Smooth muscle cell (in vitro differentiated cells): Measurements from ENCODE around the gene CNP. TPM values are rescaled to one million over a fixed set of nuclear protein-coding genes. Genes with fewer than 3 reads are reported as not detected.
"Not testable (repeated sequence)": the region's sequence is repeated elsewhere in the genome, so short reads cannot be mapped to it uniquely, and the experiment has no call there.

Source experiments
- DNase-seq: peaks from one replicate; lab custom pipeline; 2025; ENCODE audit not compliant: unreplicated experiment; lab: John Stamatoyannopoulos, UW
- H2AFZ ChIP-seq: fragments of 200-600 bp; sonication (generic); 2 replicates; pipeline ENCODE4 v1.6.0; 2016; ENCODE audit warnings: antibody characterized with exemption, low read depth, mild to moderate bottlenecking
- H3F3A ChIP-seq: fragments of 200-600 bp; sonication (generic); 2 replicates; pipeline ENCODE4 v1.6.0; 2017; ENCODE audit warnings: antibody characterized with exemption, low read depth
- H3K27ac ChIP-seq: fragments of 200-600 bp; sonication (generic); 2 replicates; pipeline ENCODE4 v1.5.1; 2016; ENCODE audit warnings: low read depth, mild to moderate bottlenecking
- H3K27me3 ChIP-seq: fragments of 200-600 bp; sonication (generic); 2 replicates; pipeline ENCODE4 v1.6.1; 2016; ENCODE audit warnings: low read depth, mild to moderate bottlenecking
- H3K36me3 ChIP-seq: fragments of 200-600 bp; sonication (generic); 2 replicates; pipeline ENCODE4 v1.5.1; 2016; ENCODE audit warnings: low read depth
- H3K4me1 ChIP-seq: fragments of 200-600 bp; sonication (generic); 2 replicates; pipeline ENCODE4 v1.5.1; 2016; ENCODE audit warnings: low read depth
- H3K4me2 ChIP-seq: fragments of 200-600 bp; sonication (generic); 2 replicates; pipeline ENCODE4 v1.6.0; 2016; ENCODE audit warnings: mild to moderate bottlenecking
- H3K4me3 ChIP-seq: fragments of 200-600 bp; sonication (generic); 2 replicates; pipeline ENCODE4 v1.5.1; 2016; ENCODE audit warnings: mild to moderate bottlenecking
- H3K79me2 ChIP-seq: fragments of 200-600 bp; sonication (generic); 2 replicates; pipeline ENCODE4 v1.6.0; 2016; ENCODE audit warnings: low read depth, mild to moderate bottlenecking
- H3K9ac ChIP-seq: fragments of 200-600 bp; sonication (generic); 2 replicates; pipeline ENCODE4 v1.6.0; 2016; ENCODE audit warnings: low read depth
- H3K9me3 ChIP-seq: fragments of 200-600 bp; sonication (generic); replicated peaks from 2 replicates; pipeline ENCODE4 v1.5.1; 2016; ENCODE audit warnings: low read depth
- H4K20me1 ChIP-seq: fragments of 200-600 bp; sonication (generic); 2 replicates; pipeline ENCODE4 v1.6.0; 2016; ENCODE audit warnings: low read depth
- CTCF ChIP-seq: fragments of 200-600 bp; sonication (generic); IDR thresholded peaks from 2 replicates; pipeline ENCODE4 v1.5.1; 2017; ENCODE audit warnings: borderline replicate concordance, mild to moderate bottlenecking, antibody characterized with exemption; ENCODE audit not compliant: insufficient read depth, poor library complexity, severe bottlenecking
- WGBS: methylation state at CpG from one replicate; pipeline ENCODE4 v1.1.7; 2016; ENCODE audit warnings: low lambda C conversion rate; 5-methylcytosine and 5-hydroxymethylcytosine counted together
- polyA plus RNA-seq: library from polyadenylated mRNA; unstranded; fragments of >200 nt; fragmentation: Nextera tagmentation; extraction: Ambion mirVana; gene quantifications from 2 replicates; pipeline ENCODE4 v1.2.1, GENCODE V29; 2016
- total RNA-seq: library from RNA; depleted of rRNA; stranded (reverse); fragments of >200 nt; gene quantifications from 2 replicates; pipeline ENCODE4 v1.2.3, GENCODE V29; 2014

CNP gene
- total and polyA plus RNA-seq, 2 experiments from 2014 or later, result 34.7 to 60.1 TPM

- H2AFZ ChIP-seq, result no peak overlapping the region
- H3K4me2 ChIP-seq, result no peak overlapping the region
- DNase-seq, result no peak
- peaks cover 48% of the 10 kb centered on the region for H3K79me2 ChIP-seq
- 98% methylated on average over 4 of the region's 4 CpGs for WGBS
- peaks cover 2% of the 10 kb centered on the region for H3F3A ChIP-seq
- no peaks in the 10 kb centered on the region for H3K36me3 ChIP-seq
- no peaks in the 10 kb centered on the region for H3K27me3 ChIP-seq
- no peak overlapping the region for H3K9ac ChIP-seq
- H3K4me1 ChIP-seq, result peaks cover 25% of the 10 kb centered on the region
- no peak for TF ChIP-seq CTCF
- H4K20me1 ChIP-seq, result peaks cover 20% of the 10 kb centered on the region
- H3K9me3 ChIP-seq, result no peaks in the 10 kb centered on the region
- H3K27ac ChIP-seq, result no peak overlapping the region
- no peak overlapping the region for H3K4me3 ChIP-seq
Observed at GRCh38 chr17:42018988-42019387, 52.4 kb downstream of the CNP start.

GRCh38 chr17:42019509-42020404, 53.2 kb downstream of the CNP start, which contains the start of gene NKIRAS2:
Gene NKIRAS2, plus strand, starts transcription at chr17:42020090. Its CDS starts 1,488 bp downstream, at chr17:42021578.
- H3K27me3 ChIP-seq, result no peaks in the 10 kb centered on the region
- peaks cover 5% of the 10 kb centered on the region for H3F3A ChIP-seq
- peak; percentile 81 for DNase-seq
- peak within 1 kb of the TSS; percentile 64 for H3K27ac ChIP-seq
- 10% methylated on average over 47 of the region's 49 CpGs for WGBS
- peak within 1 kb of the TSS; percentile 65 for H2AFZ ChIP-seq
- H3K79me2 ChIP-seq, result peaks cover 40% of the 10 kb centered on the region
- H3K4me3 ChIP-seq, result peak within 1 kb of the TSS; percentile 89
- peaks cover 25% of the 10 kb centered on the region for H3K4me1 ChIP-seq
- peak within 1 kb of the TSS; percentile 94 for H3K4me2 ChIP-seq
- no peaks in the 10 kb centered on the region for H3K36me3 ChIP-seq
- peak within 1 kb of the TSS; percentile 92 for H3K9ac ChIP-seq
- peak; percentile 76 for TF ChIP-seq CTCF
- H4K20me1 ChIP-seq, result peaks cover 13% of the 10 kb centered on the region
- no peaks in the 10 kb centered on the region for H3K9me3 ChIP-seq

GRCh38 chr17:42020845-42021244, 54.2 kb downstream of the CNP start:
- H3F3A ChIP-seq, result peaks cover 12% of the 10 kb centered on the region
- peak overlapping the region; percentile 92 for H3K9ac ChIP-seq
- not testable (repeated sequence) for DNase-seq, H4K20me1 ChIP-seq, H3K27me3 ChIP-seq, H2AFZ ChIP-seq, H3K9me3 ChIP-seq, H3K36me3 ChIP-seq
- H3K79me2 ChIP-seq, result peaks cover 30% of the 10 kb centered on the region
- peak overlapping the region; percentile 89 for H3K4me3 ChIP-seq
- H3K4me1 ChIP-seq, result peaks cover 26% of the 10 kb centered on the region
- WGBS, result 94% methylated on average over 8 of the region's 8 CpGs
- H3K27ac ChIP-seq, result peak overlapping the region; percentile 64
- H3K4me2 ChIP-seq, result peak overlapping the region; percentile 94

GRCh38 chr17:42023524-42024349, 57.1 kb downstream of the CNP start:
- WGBS, result 91% methylated on average over 15 of the region's 15 CpGs
- Histone ChIP-seq H3K79me2 (peaks cover 17% of the 10 kb centered on the region), H3K9me3 (no peaks in the 10 kb centered on the region), H3K4me2 (no peak overlapping the region), H3F3A (peaks cover 12% of the 10 kb centered on the region), H2AFZ (no peak overlapping the region), H3K9ac (no peak overlapping the region), H3K36me3 (no peaks in the 10 kb centered on the region), H3K27ac (peak overlapping the region; percentile 48), H3K4me1 (peaks cover 37% of the 10 kb centered on the region), H3K27me3 (no peaks in the 10 kb centered on the region), H3K4me3 (no peak overlapping the region), H4K20me1 (no peaks in the 10 kb centered on the region)
- TF ChIP-seq CTCF, result no peak
- no peak for DNase-seq
